Ecto neural progenitor cell (in vitro differentiated cells): ENCODE results near the gene MIF4GD.
A peak's percentile ranks its signal among the peaks of the same experiment; 100 is the strongest.
"Not testable (repeated sequence)": the region's sequence is repeated elsewhere in the genome, so short reads cannot be mapped to it uniquely, and the experiment has no call there.

Experiments used
- DNase-seq: peaks from one replicate; pipeline ENCODE4 v3.0.0-alpha.2; 2018; ENCODE audit warnings: low spot score

MIF4GD gene, protein sequence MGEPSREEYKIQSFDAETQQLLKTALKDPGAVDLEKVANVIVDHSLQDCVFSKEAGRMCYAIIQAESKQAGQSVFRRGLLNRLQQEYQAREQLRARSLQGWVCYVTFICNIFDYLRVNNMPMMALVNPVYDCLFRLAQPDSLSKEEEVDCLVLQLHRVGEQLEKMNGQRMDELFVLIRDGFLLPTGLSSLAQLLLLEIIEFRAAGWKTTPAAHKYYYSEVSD

GRCh38 chr17:75270966-75271232 is at the start of gene MIF4GD:
Gene MIF4GD, minus strand, starts transcription at chr17:75271231. Its CDS starts 1,036 bp downstream, at chr17:75270195.
- DNase-seq: no peak

- DNase-seq: no peak
Measured at GRCh38 chr17:75319904-75320691, 49.1 kb upstream of the MIF4GD start.

- no peak for DNase-seq
Measured at GRCh38 chr17:75318615-75319222, 47.7 kb upstream of the MIF4GD start.

DNA sequence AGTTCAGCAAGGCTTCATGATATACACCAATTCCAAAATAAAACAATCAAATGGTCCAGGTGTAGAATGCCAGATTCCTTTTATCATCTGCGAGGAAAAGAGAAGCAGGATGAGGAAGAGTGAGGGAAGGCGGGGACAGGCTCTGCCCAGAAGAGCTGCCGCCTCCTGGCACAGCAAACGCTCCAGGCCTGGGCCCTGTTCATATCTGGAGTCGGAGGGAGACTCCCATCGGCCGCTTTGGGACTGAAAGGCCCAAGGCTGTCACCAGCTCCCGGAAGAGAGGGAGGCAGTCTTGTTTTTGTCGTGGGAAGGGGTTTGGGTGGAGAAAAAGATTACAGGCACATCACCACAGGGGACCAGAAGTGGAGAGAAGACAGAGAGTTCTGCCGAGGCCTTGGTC is 47.2 kb upstream of the MIF4GD start:
- no peak for DNase-seq

GRCh38 chr17:75317671-75318070 is 46.6 kb upstream of the MIF4GD start:
- DNase-seq: no peak

- no peak for DNase-seq
Measured at GRCh38 chr17:75316253-75316652, 45.2 kb upstream of the MIF4GD start.

GRCh38 chr17:75315541-75316243 is 44.7 kb upstream of the MIF4GD start:
- no peak for DNase-seq

- no peak for DNase-seq
Measured at GRCh38 chr17:75313941-75314551, 43.0 kb upstream of the MIF4GD start.

- DNase-seq: no peak
Measured at GRCh38 chr17:75308732-75309629, 38.0 kb upstream of the MIF4GD start.

DNA sequence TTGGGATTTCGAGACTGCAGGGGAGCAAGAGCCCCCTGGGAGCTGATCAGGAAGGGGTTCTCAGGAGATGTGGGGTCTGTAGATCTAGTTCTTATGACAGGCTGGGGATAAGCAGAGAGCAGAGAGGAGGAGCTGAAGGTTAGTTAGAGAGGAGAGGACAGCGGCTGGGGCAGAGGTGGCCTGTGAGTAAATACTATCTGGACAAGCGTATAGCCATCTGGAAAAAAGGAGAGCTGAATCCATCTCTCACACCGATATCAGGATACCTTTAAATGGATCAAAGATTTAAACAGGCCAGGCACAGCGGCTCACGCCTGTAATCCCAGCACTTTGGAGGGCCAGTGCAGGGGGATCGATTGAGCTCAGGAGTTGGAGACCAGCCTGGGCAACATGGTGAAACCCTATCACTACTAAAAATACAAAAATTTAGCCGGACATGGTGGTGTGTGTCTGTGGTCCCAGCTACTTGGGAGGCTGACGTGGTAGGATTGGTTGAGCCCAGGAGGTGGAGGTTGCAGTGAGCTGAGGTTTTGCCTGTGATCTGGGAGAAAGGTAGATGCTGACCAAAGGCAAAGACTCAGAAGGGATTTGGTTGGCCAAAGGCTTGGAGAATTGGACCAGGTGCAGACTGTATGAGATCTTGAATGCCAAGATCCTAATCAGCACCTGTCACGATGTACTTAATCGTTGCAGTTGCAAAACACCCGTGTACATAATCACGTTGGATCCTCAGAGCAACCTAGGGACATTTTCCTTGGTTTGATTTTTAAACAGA is 37.1 kb upstream of the MIF4GD start:
- no peak for DNase-seq

GRCh38 chr17:75301502-75302206 is 30.6 kb upstream of the MIF4GD start:
- no peak for DNase-seq

DNA sequence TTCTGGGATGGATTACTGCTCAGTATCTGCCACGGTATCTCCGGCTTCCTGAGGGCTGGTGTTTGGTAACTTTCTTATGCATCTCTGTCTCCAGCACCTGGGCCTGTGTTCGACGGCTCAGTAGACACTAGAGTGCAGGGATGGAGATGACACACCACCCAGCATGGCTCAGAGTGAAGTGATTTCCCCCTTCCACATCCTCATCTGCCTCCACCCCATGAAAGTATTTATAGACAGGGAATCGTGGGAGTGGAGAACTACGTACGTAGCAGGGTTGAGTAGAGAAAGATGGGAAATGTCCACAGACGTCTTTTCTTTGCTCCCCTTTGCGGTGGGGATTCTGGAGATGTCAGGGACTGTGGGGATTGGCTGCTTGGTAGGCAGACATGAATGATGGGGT is 30.0 kb upstream of the MIF4GD start:
- no peak for DNase-seq

- DNase-seq: no peak
Measured at GRCh38 chr17:75300280-75300679, 29.2 kb upstream of the MIF4GD start.

DNA sequence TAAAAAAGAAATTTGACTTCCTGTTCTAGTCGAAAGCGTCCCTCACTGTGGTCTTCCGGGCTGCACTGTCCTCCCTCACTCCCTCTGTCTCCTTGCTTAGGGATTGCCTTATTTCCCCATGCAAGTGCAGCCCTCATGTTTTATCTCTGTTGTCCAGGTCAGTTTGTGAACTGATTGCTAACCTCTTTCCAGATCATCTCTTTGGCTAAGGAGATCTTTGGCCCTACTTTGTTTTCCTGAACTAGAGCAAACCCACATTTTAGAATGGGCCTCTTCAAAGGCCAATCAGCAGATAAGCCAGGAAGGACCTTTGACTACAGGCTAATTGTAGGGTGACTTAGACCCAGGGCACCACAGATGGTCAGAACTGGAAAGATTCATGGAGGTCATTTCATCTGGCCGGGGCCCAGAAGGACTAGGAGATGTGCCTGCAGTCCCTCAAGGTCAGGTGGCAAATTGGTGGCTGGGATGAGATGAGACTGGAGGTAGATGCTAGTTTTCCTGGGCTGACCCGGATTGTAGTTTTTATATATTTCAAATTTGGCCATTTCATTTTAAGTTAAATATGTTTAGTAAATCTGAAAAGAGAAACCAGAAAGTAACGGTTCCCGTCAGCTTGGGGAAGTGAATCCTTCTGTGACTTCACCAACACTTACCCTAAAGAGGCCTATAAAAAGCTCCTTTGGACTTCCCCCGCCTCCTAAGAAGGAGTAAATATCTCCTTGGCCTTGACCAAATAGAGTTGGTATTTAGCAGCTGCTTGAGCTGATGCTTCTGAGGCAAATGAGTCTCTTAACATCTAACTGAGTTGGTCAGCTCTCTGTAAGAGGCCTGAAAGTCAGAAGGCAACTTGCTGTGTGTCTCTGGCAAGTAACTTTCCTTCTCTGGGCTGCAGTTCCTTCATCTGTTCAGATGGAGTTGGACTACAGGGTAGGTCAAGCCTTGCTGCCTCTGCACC is 24.4 kb upstream of the MIF4GD start:
- no peak for DNase-seq

DNA sequence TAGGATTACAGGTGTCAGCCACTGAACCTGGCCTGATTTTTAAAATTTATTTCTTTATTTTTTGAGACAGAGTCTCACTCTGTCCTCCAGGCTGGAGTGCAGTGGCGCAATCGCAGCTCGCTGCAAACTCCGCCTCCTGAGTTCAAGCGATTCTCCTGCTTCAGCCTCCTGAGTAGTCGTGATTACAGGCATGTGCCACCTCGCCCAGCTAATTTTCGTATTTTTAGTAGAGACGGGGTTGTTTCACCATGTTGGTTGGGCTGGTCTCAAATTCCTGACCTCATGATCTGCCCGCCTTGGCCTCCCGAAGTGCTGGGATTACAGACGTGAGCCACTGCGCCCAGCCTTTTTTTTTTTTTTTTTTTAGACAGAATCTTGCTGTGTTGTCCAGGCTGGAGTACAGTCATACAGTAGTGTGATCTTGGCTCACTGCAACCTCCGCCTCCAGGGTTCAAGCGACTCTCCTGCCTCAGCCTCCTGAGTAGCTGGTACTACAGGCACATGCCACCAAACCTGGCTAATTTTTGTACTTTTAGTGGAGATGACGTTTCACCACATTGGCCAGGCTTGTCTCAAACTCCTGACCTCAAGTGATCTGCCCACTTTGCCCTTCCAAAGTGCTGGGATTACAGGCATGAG is 21.9 kb upstream of the MIF4GD start:
- not testable (repeated sequence) for DNase-seq

GRCh38 chr17:75289832-75290337 is 18.9 kb upstream of the MIF4GD start:
- no peak for DNase-seq

GRCh38 chr17:75289115-75289831 is 18.2 kb upstream of the MIF4GD start, which contains the start of gene SLC25A19:
Gene SLC25A19, minus strand, starts transcription at chr17:75289433. Its CDS starts 2,669 bp downstream, at chr17:75286764.
- peak; percentile 99 for DNase-seq
